Measurements from ENCODE around the gene C1orf159. TPM values are rescaled to one million over a fixed set of nuclear protein-coding genes. Genes with fewer than 3 reads are reported as not detected.
"Not testable (repeated sequence)": the region's sequence is repeated elsewhere in the genome, so short reads cannot be mapped to it uniquely, and the experiment has no call there.

C1orf159 gene
- total RNA-seq: 16.3 and 16.8 TPM in 2 replicates

- intact Hi-C loops (cut with micrococcal nuclease): loop anchor here (1.0 to 5.0 kb wide), 6 partner anchors 103 to 291 kb away; partner anchors contain the start of genes ACAP3, AURKAIP1, B3GALT6 and ISG15
Observed at GRCh38 chr1:1115786-1116700, at the start of gene C1orf159. C1orf159 (minus strand) TSS chr1:1116089; CDS start chr1:1091543, 24,546 bp downstream.

GRCh38 chr1:1165485-1165884 lies 49.6 kb upstream of the C1orf159 start:
- intact Hi-C loops (cut with micrococcal nuclease): no loop called here

- intact Hi-C loops (cut with micrococcal nuclease): no loop called here
Observed at GRCh38 chr1:1164701-1165451, 49.0 kb upstream of the C1orf159 start.

- intact Hi-C loops (cut with micrococcal nuclease): no loop called here
Observed at GRCh38 chr1:1164361-1164700, 48.4 kb upstream of the C1orf159 start.

- intact Hi-C loops (cut with micrococcal nuclease): no loop called here
Observed at GRCh38 chr1:1163538-1164070, 47.7 kb upstream of the C1orf159 start.

- intact Hi-C loops (cut with micrococcal nuclease): no loop called here
Observed at GRCh38 chr1:1162597-1163537, 47.0 kb upstream of the C1orf159 start.

- intact Hi-C loops (cut with micrococcal nuclease): no loop called here
Observed at GRCh38 chr1:1161683-1162079, 45.8 kb upstream of the C1orf159 start.

- intact Hi-C loops (cut with micrococcal nuclease): no loop called here
Observed at GRCh38 chr1:1161078-1161682, 45.3 kb upstream of the C1orf159 start.

GRCh38 chr1:1160281-1160930 lies 44.5 kb upstream of the C1orf159 start:
- intact Hi-C loops (cut with micrococcal nuclease): no loop called here

- intact Hi-C loops (cut with micrococcal nuclease): loop anchor here (5.0 kb wide), 1 partner anchor 44 kb away; no protein-coding TSS in a partner anchor
Observed at GRCh38 chr1:1157914-1158710, 42.2 kb upstream of the C1orf159 start.

GRCh38 chr1:1157426-1157913 lies 41.6 kb upstream of the C1orf159 start:
- intact Hi-C loops (cut with micrococcal nuclease): loop anchor here (5.0 kb wide), 1 partner anchor 45 kb away; no protein-coding TSS in a partner anchor

- intact Hi-C loops (cut with micrococcal nuclease): loop anchor here (5.0 kb wide), 1 partner anchor 45 kb away; no protein-coding TSS in a partner anchor
Observed at GRCh38 chr1:1157033-1157365, 41.1 kb upstream of the C1orf159 start.

GRCh38 chr1:1156140-1157032 lies 40.5 kb upstream of the C1orf159 start:
- intact Hi-C loops (cut with micrococcal nuclease): loop anchor here (5.0 kb wide), 1 partner anchor 46 kb away; no protein-coding TSS in a partner anchor

GRCh38 chr1:1155258-1155657 lies 39.4 kb upstream of the C1orf159 start:
- intact Hi-C loops (cut with micrococcal nuclease): loop anchor here (5.0 kb wide), 1 partner anchor 47 kb away; no protein-coding TSS in a partner anchor

- intact Hi-C loops (cut with micrococcal nuclease): no loop called here
Observed at GRCh38 chr1:1153874-1154273, 38.0 kb upstream of the C1orf159 start.

GRCh38 chr1:1153215-1153614 lies 37.3 kb upstream of the C1orf159 start:
- intact Hi-C loops (cut with micrococcal nuclease): not testable (repeated sequence)

GRCh38 chr1:1152431-1152830 lies 36.5 kb upstream of the C1orf159 start:
- intact Hi-C loops (cut with micrococcal nuclease): not testable (repeated sequence)

- intact Hi-C loops (cut with micrococcal nuclease): no loop called here
Observed at GRCh38 chr1:1151306-1151705, 35.4 kb upstream of the C1orf159 start.

Measured in T-helper 2 cell treated with Interferon-gamma antibody and Interleukin-4, amounts not matched to agents 100 ng/mL and 5 ng/mL, for 36 hours (primary cell).